ENCODE results near the gene GPC6.

Gene GPC6

GRCh38 chr13:93709506-93710244, 483.1 kb downstream of the GPC6 start:
- in situ Hi-C loops (cut with MboI; ENCODE audit: low pct_unique_long_range_greater_than_20kb, low sequenced_read_pairs, unreplicated experiment): no loop called here
- DNase-seq (ENCODE audit: low spot score): no peak

GRCh38 chr13:93714171-93714570, 487.6 kb downstream of the GPC6 start:
- no peak for DNase-seq (ENCODE audit: low spot score)
- TF ChIP-seq, protein P1, sequence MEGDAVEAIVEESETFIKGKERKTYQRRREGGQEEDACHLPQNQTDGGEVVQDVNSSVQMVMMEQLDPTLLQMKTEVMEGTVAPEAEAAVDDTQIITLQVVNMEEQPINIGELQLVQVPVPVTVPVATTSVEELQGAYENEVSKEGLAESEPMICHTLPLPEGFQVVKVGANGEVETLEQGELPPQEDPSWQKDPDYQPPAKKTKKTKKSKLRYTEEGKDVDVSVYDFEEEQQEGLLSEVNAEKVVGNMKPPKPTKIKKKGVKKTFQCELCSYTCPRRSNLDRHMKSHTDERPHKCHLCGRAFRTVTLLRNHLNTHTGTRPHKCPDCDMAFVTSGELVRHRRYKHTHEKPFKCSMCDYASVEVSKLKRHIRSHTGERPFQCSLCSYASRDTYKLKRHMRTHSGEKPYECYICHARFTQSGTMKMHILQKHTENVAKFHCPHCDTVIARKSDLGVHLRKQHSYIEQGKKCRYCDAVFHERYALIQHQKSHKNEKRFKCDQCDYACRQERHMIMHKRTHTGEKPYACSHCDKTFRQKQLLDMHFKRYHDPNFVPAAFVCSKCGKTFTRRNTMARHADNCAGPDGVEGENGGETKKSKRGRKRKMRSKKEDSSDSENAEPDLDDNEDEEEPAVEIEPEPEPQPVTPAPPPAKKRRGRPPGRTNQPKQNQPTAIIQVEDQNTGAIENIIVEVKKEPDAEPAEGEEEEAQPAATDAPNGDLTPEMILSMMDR (IDR thresholded peaks at IDR 0.05; ENCODE audit: extremely low read depth, insufficient read depth, missing control alignments): no peak
- in situ Hi-C loops (cut with MboI; ENCODE audit: low pct_unique_long_range_greater_than_20kb, low sequenced_read_pairs, unreplicated experiment): no loop called here

More at GRCh38 chr13:93709506-93710244, 483.1 kb downstream of the GPC6 start:
- TF ChIP-seq, protein P1 (IDR thresholded peaks at IDR 0.05; ENCODE audit: extremely low read depth, insufficient read depth, missing control alignments): no peak

DNA sequence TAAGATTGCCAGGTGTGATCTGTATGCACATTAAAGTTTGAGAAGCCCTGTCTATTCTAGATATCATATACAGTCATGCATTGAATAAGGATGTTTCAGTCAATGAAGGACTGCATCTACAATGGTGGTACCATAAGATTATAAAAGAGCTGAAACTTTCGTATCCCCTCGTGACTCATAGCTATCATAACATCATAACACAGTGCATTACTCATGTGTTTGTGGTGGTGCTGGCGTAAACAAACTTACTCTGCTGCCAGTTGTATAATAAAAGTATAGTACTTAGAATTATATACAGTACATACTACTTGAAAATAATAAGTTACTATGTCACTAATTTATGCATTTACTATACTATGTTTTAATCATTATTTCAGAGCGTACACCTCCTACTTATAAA, 489.3 kb downstream of the GPC6 start:
- TF ChIP-seq, protein P1 (IDR thresholded peaks at IDR 0.05; ENCODE audit: extremely low read depth, insufficient read depth, missing control alignments): no peak
- DNase-seq (ENCODE audit: low spot score): no peak
- in situ Hi-C loops (cut with MboI; ENCODE audit: low pct_unique_long_range_greater_than_20kb, low sequenced_read_pairs, unreplicated experiment): no loop called here

GRCh38 chr13:93716623-93717022, 490.0 kb downstream of the GPC6 start:
- TF ChIP-seq, protein P1 (IDR thresholded peaks at IDR 0.05; ENCODE audit: extremely low read depth, insufficient read depth, missing control alignments): no peak
- no peak for DNase-seq (ENCODE audit: low spot score)
- in situ Hi-C loops (cut with MboI; ENCODE audit: low pct_unique_long_range_greater_than_20kb, low sequenced_read_pairs, unreplicated experiment): no loop called here

DNA sequence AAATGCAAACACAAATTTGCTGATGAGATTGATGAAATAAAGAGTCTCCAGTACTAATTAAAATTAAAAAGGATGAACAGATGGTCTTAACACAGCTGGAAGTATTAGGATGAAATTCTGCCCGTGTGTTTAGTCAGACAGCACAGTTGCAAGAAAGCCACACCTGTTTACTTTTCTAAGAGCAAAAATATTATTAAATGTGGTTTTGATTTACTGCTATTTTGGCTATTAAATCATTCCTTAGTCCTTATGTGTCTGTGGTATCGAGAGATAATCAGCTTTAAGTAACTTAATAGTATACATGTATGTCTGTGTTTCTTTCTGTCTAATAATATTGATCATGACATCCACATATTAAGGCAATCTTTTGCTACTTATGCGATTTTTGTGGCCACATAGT, 494.9 kb downstream of the GPC6 start:
- in situ Hi-C loops (cut with MboI; ENCODE audit: low pct_unique_long_range_greater_than_20kb, low sequenced_read_pairs, unreplicated experiment): no loop called here
- DNase-seq (ENCODE audit: low spot score): no peak
- TF ChIP-seq, protein P1 (IDR thresholded peaks at IDR 0.05; ENCODE audit: extremely low read depth, insufficient read depth, missing control alignments): no peak

DNA sequence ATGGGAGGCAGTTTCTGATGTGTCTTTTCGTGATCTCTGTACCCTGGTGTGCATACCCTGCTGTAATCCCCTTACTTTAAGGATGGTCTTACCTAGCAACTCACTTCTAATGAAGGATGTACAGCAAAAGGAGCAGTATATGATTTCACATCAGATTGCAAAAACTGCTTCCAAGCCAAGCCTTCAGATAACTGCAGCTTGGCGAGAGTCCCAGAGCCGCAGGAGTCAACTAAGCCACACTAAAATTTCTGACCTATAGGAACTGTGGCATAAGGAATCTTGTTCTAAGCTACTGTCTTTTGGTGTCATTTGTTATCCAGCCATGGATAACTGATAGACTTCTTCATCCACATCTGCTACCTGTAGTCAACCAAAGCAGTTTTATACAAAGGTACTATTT, 496.7 kb downstream of the GPC6 start:
- TF ChIP-seq, protein P1 (IDR thresholded peaks at IDR 0.05; ENCODE audit: extremely low read depth, insufficient read depth, missing control alignments): no peak
- no peak for DNase-seq (ENCODE audit: low spot score)
- in situ Hi-C loops (cut with MboI; ENCODE audit: low pct_unique_long_range_greater_than_20kb, low sequenced_read_pairs, unreplicated experiment): no loop called here
